BLaER1 (cell line): ENCODE results near the gene KLHL24.
A peak's percentile ranks its signal among the peaks of the same experiment; 100 is the strongest.
"Not testable (repeated sequence)": the region's sequence is repeated elsewhere in the genome, so short reads cannot be mapped to it uniquely, and the experiment has no call there.

Source experiments
- H3K27ac ChIP-seq: shearing (Covaris generic); formaldehyde crosslinking; 2 replicates; pipeline ENCODE4 v1.8.1; 2022
- H3K27me3 ChIP-seq: shearing (Covaris generic); formaldehyde crosslinking; 2 replicates; pipeline ENCODE4 v1.8.1; 2022
- H3K36me3 ChIP-seq: shearing (Covaris generic); formaldehyde crosslinking; 2 replicates; pipeline ENCODE4 v1.8.1; 2022
- H3K4me1 ChIP-seq: shearing (Covaris generic); formaldehyde crosslinking; 2 replicates; pipeline ENCODE4 v1.8.1; 2022
- H3K4me2 ChIP-seq: shearing (Covaris generic); formaldehyde crosslinking; 2 replicates; pipeline ENCODE4 v1.8.1; 2022
- H3K4me3 ChIP-seq: shearing (Covaris generic); formaldehyde crosslinking; 2 replicates; pipeline ENCODE4 v1.8.1; 2022
- H3K9ac ChIP-seq: shearing (Covaris generic); formaldehyde crosslinking; 2 replicates; pipeline ENCODE4 v1.8.1; 2022
- H3K9me3 ChIP-seq: shearing (Covaris generic); formaldehyde crosslinking; 2 replicates; pipeline ENCODE4 v1.8.1; 2022
- H4K20me1 ChIP-seq: shearing (Covaris generic); formaldehyde crosslinking; 2 replicates; pipeline ENCODE4 v1.8.1; 2022
- Cebpa-rat ChIP-seq: shearing (Covaris generic); IDR thresholded peaks from 2 replicates; pipeline ENCODE4 v1.8.1; 2022

KLHL24 gene, protein sequence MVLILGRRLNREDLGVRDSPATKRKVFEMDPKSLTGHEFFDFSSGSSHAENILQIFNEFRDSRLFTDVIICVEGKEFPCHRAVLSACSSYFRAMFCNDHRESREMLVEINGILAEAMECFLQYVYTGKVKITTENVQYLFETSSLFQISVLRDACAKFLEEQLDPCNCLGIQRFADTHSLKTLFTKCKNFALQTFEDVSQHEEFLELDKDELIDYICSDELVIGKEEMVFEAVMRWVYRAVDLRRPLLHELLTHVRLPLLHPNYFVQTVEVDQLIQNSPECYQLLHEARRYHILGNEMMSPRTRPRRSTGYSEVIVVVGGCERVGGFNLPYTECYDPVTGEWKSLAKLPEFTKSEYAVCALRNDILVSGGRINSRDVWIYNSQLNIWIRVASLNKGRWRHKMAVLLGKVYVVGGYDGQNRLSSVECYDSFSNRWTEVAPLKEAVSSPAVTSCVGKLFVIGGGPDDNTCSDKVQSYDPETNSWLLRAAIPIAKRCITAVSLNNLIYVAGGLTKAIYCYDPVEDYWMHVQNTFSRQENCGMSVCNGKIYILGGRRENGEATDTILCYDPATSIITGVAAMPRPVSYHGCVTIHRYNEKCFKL

GRCh38 chr3:183635431-183636220 is at the start of gene KLHL24:
TSS of gene KLHL24 (plus strand) at chr3:183635623. CDS start at chr3:183650357, 14,734 bp downstream.
- Histone ChIP-seq H3K27me3 (no peaks in the 10 kb centered on the region), H3K4me2 (peak within 1 kb of the TSS; percentile 80), H3K4me1 (peaks cover 23% of the 10 kb centered on the region), H4K20me1 (peaks cover 40% of the 10 kb centered on the region), H3K27ac (peak within 1 kb of the TSS; percentile 97), H3K9ac (peak within 1 kb of the TSS; percentile 96), H3K4me3 (peak within 1 kb of the TSS; percentile 95), H3K9me3 (peaks cover 2% of the 10 kb centered on the region; the same call in 1 of the 2 replicates), H3K36me3 (peaks cover 16% of the 10 kb centered on the region; the same call in 1 of the 2 replicates)
- no peak for TF ChIP-seq Cebpa-rat

- Histone ChIP-seq H4K20me1 (no peaks in the 10 kb centered on the region), H3K4me1 (peaks cover 64% of the 10 kb centered on the region), H3K4me2 (peak overlapping the region; percentile 71), H3K27me3 (no peaks in the 10 kb centered on the region), H3K27ac (peak overlapping the region; percentile 85), H3K4me3 (no peak overlapping the region), H3K36me3 (peaks cover 6% of the 10 kb centered on the region; the same call in 1 of the 2 replicates), H3K9ac (no peak overlapping the region), H3K9me3 (peaks cover 26% of the 10 kb centered on the region)
- TF ChIP-seq Cebpa-rat: no peak
These were observed 48.9 kb upstream of the KLHL24 start for GRCh38 chr3:183586477-183586876.

DNA sequence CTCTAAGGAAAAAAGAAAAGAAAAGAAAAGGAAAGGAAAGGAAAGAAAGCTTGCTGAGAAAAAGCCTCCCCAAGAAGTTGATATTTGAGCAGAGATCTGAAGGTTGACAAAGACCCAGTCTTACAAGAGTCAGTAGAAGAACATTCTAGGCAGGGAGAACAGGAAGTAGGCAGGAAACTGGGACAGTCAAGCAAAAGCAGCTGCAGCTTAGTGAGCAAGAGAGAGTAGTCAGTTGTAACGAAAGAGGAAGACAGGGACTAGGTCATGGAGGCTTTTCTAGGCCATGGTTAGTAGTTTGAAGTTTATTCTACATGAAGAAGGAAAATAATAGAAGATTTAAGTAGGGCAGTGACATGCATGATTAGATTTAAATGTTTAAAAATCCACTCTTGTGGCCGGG is 48.1 kb upstream of the KLHL24 start:
- TF ChIP-seq Cebpa-rat: no peak
- no peak overlapping the region for H3K4me3 ChIP-seq
- peak overlapping the region; percentile 71 for H3K4me2 ChIP-seq
- H4K20me1 ChIP-seq: no peaks in the 10 kb centered on the region
- peaks cover 72% of the 10 kb centered on the region for H3K4me1 ChIP-seq
- H3K27ac ChIP-seq: peak overlapping the region; percentile 85
- peaks cover 6% of the 10 kb centered on the region; the same call in 1 of the 2 replicates for H3K36me3 ChIP-seq
- peak overlapping the region; percentile 42 for H3K9ac ChIP-seq
- peaks cover 26% of the 10 kb centered on the region for H3K9me3 ChIP-seq
- H3K27me3 ChIP-seq: no peaks in the 10 kb centered on the region

DNA sequence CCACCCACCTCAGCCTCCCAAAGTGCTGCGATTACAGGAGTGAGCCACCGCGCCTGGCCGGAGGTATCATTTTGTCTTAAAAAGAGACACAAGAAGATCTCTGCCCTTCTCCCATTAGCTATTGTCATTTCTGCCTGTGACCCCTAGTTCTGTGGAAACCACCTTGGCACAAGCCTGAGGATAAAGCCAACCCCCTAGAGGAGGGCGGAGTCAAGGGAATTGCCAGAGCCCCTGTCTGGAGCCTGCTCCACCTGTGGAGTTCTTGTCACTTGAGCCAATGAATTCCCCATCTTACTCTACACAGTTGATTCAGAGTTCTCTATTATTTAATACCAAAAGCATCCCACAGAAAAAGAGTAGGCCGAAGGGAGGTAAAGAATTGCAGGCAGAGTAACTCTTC is 45.0 kb upstream of the KLHL24 start:
- Histone ChIP-seq H3K9ac (no peak overlapping the region), H4K20me1 (no peaks in the 10 kb centered on the region), H3K4me3 (no peak overlapping the region), H3K9me3 (peaks cover 43% of the 10 kb centered on the region), H3K27me3 (no peaks in the 10 kb centered on the region), H3K4me2 (no peak overlapping the region), H3K36me3 (peaks cover 6% of the 10 kb centered on the region; the same call in 1 of the 2 replicates), H3K27ac (no peak overlapping the region), H3K4me1 (peaks cover 50% of the 10 kb centered on the region)
- no peak for TF ChIP-seq Cebpa-rat

GRCh38 chr3:183591881-183592521 is 43.4 kb upstream of the KLHL24 start:
- Histone ChIP-seq H3K27me3 (no peaks in the 10 kb centered on the region), H3K27ac (no peak overlapping the region), H4K20me1 (no peaks in the 10 kb centered on the region), H3K9ac (no peak overlapping the region), H3K4me1 (peaks cover 36% of the 10 kb centered on the region), H3K4me3 (no peak overlapping the region), H3K9me3 (peaks cover 55% of the 10 kb centered on the region), H3K4me2 (peak overlapping the region; percentile 47), H3K36me3 (peaks cover 6% of the 10 kb centered on the region; the same call in 1 of the 2 replicates)
- TF ChIP-seq Cebpa-rat: no peak

DNA sequence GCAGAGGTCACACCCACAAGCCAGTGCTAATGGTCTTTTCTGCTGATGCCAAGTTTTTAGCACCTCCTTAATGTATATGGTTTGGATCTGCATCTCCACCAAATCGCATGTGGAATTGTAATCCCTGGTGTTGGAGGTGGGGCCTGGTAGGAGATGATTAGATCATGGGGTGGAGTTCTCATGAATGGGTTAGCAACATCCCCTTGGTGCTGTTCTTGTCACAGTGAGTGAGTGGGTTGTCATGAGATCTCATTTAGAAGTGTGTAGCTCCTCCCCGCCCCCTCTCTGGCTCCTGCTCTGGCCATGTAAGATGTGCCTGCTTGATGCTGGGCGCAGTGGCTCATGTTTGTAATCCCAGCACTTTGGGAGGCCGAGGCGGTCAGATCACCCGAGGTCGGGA is 42.6 kb upstream of the KLHL24 start:
- Histone ChIP-seq H3K9ac (no peak overlapping the region), H4K20me1 (no peaks in the 10 kb centered on the region), H3K4me1 (peaks cover 28% of the 10 kb centered on the region), H3K36me3 (peaks cover 6% of the 10 kb centered on the region; the same call in 1 of the 2 replicates), H3K27ac (no peak overlapping the region), H3K9me3 (peaks cover 55% of the 10 kb centered on the region), H3K27me3 (no peaks in the 10 kb centered on the region), H3K4me3 (no peak overlapping the region), H3K4me2 (no peak overlapping the region)
- TF ChIP-seq Cebpa-rat: no peak

DNA sequence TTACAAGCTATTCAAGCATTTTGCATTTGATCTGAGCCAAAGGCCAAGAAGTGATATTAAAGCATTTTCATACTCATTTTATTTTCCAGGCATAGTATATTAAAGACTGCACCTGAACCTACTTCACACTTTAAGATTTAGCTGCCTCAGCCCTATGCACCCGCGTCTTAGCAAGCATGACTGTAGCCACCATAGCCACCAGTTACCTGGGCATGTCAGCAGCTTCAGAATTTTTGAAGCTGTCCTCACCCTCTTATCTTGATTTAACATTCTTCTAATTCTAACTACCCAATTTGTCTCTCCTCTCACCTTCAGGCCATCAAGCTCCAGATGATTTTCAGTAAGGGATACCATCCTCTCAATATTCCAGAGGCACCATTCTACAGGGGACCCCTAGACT is 40.8 kb upstream of the KLHL24 start:
- Histone ChIP-seq H3K4me3 (no peak overlapping the region), H3K36me3 (no peaks in the 10 kb centered on the region), H3K27me3 (no peaks in the 10 kb centered on the region), H3K9me3 (peaks cover 55% of the 10 kb centered on the region), H3K4me2 (no peak overlapping the region), H3K4me1 (peaks cover 17% of the 10 kb centered on the region), H3K9ac (no peak overlapping the region), H4K20me1 (no peaks in the 10 kb centered on the region), H3K27ac (no peak overlapping the region)
- no peak for TF ChIP-seq Cebpa-rat

GRCh38 chr3:183597959-183598358 is 37.5 kb upstream of the KLHL24 start:
- H4K20me1 ChIP-seq: no peaks in the 10 kb centered on the region
- H3K4me1 ChIP-seq: no peaks in the 10 kb centered on the region
- no peak for TF ChIP-seq Cebpa-rat
- H3K36me3 ChIP-seq: no peaks in the 10 kb centered on the region
- no peak overlapping the region for H3K4me2 ChIP-seq
- H3K9ac ChIP-seq: no peak overlapping the region
- H3K27ac ChIP-seq: no peak overlapping the region
- H3K9me3 ChIP-seq: peaks cover 46% of the 10 kb centered on the region
- H3K4me3 ChIP-seq: no peak overlapping the region
- no peaks in the 10 kb centered on the region for H3K27me3 ChIP-seq

GRCh38 chr3:183611326-183611725 is 24.1 kb upstream of the KLHL24 start:
- not testable (repeated sequence) for H3K4me3 ChIP-seq, H3K4me1 ChIP-seq, H3K36me3 ChIP-seq, H4K20me1 ChIP-seq, H3K27me3 ChIP-seq, H3K4me2 ChIP-seq, H3K9me3 ChIP-seq, H3K9ac ChIP-seq, H3K27ac ChIP-seq
